A549 (cell line): ENCODE measurements around the gene VTA1. TPM values are rescaled to one million over a fixed set of nuclear protein-coding genes. Genes with fewer than 3 reads are reported as not detected.

Source experiments
- ATAC-seq, 2 experiments: fragments of 200-7000 bp in 1 of 2; fragments of >200 bp in 1 of 2; cut with Nextera tagmentation in 1 of 2; cut with Tn5 transposase in 1 of 2; 3 replicates each; pipeline versions ENCODE4 v1.8.0 to v1.9.1; 2018 to 2020; ENCODE audit warnings: mild to moderate bottlenecking in 1 of 2, moderate library complexity in 1 of 2
- CTCF ChIA-PET: fragments of 300-600 bp; sonication (Branson Sonifier 250); formaldehyde crosslinking; extraction: SDS; loops from one replicate; lab custom pipeline; 2021; ENCODE audit warnings: antibody characterized with exemption, inconsistent platforms; lab: Yijun Ruan, JAX
- POLR2A ChIA-PET: fragments of 350-600 bp; formaldehyde crosslinking; extraction: SDS; loops from one replicate; lab custom pipeline; 2021; ENCODE audit warnings: antibody characterized with exemption, inconsistent platforms; lab: Yijun Ruan, JAX
- DNase-seq, 2 experiments: peaks; one replicate each; pipeline versions ENCODE4 v3.0.0 to v3.0.0-alpha.2; 2011 to 2016; ENCODE audit warnings: low read depth in 1 of 2, low spot score in 1 of 2
- FAIRE-seq: peaks from 2 replicates; lab custom pipeline; 2011; peaks lifted over from hg19 to GRCh38; lab: Jason Lieb, UNC
- H3K27ac ChIP-seq, 2 experiments: fragments of >200 bp; sonication (Bioruptor Twin); formaldehyde crosslinking; 3 replicates each; pipeline ENCODE4 v1.5.1; 2016 to 2017
- H3K4me1 ChIP-seq: fragments of >200 bp; sonication (Bioruptor Twin); formaldehyde crosslinking; 3 replicates; pipeline ENCODE4 v1.6.1; 2016
- H3K4me2 ChIP-seq: fragments of >200 bp; sonication (Bioruptor Twin); formaldehyde crosslinking; 3 replicates; pipeline ENCODE4 v1.6.1; 2016
- H3K4me3 ChIP-seq: fragments of >200 bp; sonication (Bioruptor Twin); formaldehyde crosslinking; 3 replicates; pipeline ENCODE4 v1.5.1; 2016
- H3K9me3 ChIP-seq: fragments of >200 bp; sonication (Bioruptor Twin); formaldehyde crosslinking; 3 replicates; pipeline ENCODE4 v1.6.1; 2016
- BHLHE40 ChIP-seq: IDR thresholded peaks from 2 replicates; pipeline ENCODE4 v1.6.1; 2012; ENCODE audit warnings: low read depth, low read length, inconsistent platforms
- CEBPB ChIP-seq, 2 experiments: fragments of >200 bp in 1 of 2; sonication (Bioruptor Twin) in 1 of 2; formaldehyde crosslinking in 1 of 2; IDR thresholded peaks; 2 replicates each; pipeline ENCODE4 v1.6.1; 2012 to 2016
- EP300 ChIP-seq, 2 experiments: fragments of >200 bp; sonication (Bioruptor Twin); formaldehyde crosslinking; IDR thresholded peaks; 2 replicates in 1 of 2; 3 replicates in 1 of 2; pipeline ENCODE4 v1.6.1; 2016 to 2017
- FOSB ChIP-seq: fragments of 250-450 bp; sonication (Bioruptor Pico); IDR thresholded peaks from 2 replicates; pipeline ENCODE4 v1.5.0; 2020; ENCODE audit warnings: mild to moderate bottlenecking, moderate library complexity
- FOXS1 ChIP-seq: fragments of 250-450 bp; sonication (Bioruptor Pico); IDR thresholded peaks from 2 replicates; pipeline ENCODE4 v1.5.0; 2020; ENCODE audit warnings: mild to moderate bottlenecking, moderate library complexity
- HDAC2 ChIP-seq: fragments of 200-600 bp; sonication (generic); IDR thresholded peaks from 2 replicates; pipeline ENCODE4 v1.6.1; 2016
- HOXB13 ChIP-seq: fragments of 250-450 bp; sonication (Bioruptor Pico); IDR thresholded peaks from 2 replicates; pipeline ENCODE4 v1.5.0; 2020; ENCODE audit warnings: low read depth, mild to moderate bottlenecking, moderate library complexity
- KDM1A ChIP-seq: fragments of 200-600 bp; sonication (generic); IDR thresholded peaks from 2 replicates; pipeline ENCODE4 v1.6.1; 2016; ENCODE audit warnings: low read depth, mild to moderate bottlenecking
- NFE2L2 ChIP-seq: fragments of 150-350 bp; conservative IDR thresholded peaks from 2 replicates; pipeline ENCODE4 v1.6.1; 2014; ENCODE audit warnings: low read length
- POLR2AphosphoS2 ChIP-seq: conservative IDR thresholded peaks from 2 replicates; pipeline ENCODE4 v1.6.1; 2012; ENCODE audit warnings: low read length, improper control_type of control experiment, inconsistent platforms
- RAD21 ChIP-seq, 2 experiments: fragments of >200 bp in 1 of 2; sonication (Bioruptor Twin) in 1 of 2; formaldehyde crosslinking in 1 of 2; IDR thresholded peaks in 1 of 2; conservative IDR thresholded peaks in 1 of 2; 2 replicates in 1 of 2; 3 replicates in 1 of 2; pipeline ENCODE4 v1.6.1; 2012 to 2018; ENCODE audit warnings: inconsistent platforms in 1 of 2
- SMC3 ChIP-seq: fragments of >200 bp; sonication (Bioruptor Twin); formaldehyde crosslinking; IDR thresholded peaks from 3 replicates; pipeline ENCODE4 v1.6.1; 2018; ENCODE audit warnings: inconsistent platforms
- TFCP2L1 ChIP-seq: fragments of 250-450 bp; sonication (Bioruptor Pico); IDR thresholded peaks from 2 replicates; pipeline ENCODE4 v1.5.0; 2021; ENCODE audit warnings: mild to moderate bottlenecking
- ZFP36 ChIP-seq: fragments of 450-650 bp; IDR thresholded peaks from 2 replicates; pipeline ENCODE4 v1.6.1; 2014; ENCODE audit warnings: borderline replicate concordance; ENCODE audit not compliant: partially characterized antibody
- WGBS: methylation state at CpG from one replicate; pipeline ENCODE4 v1.1.6; 2017; ENCODE audit errors: missing lambda C conversion rate; 5-methylcytosine and 5-hydroxymethylcytosine counted together
- polyA plus RNA-seq, 4 experiments: library from polyadenylated mRNA; depleted of rRNA in 3 of 4; stranded (reverse); fragments of >200 nt; fragmentation: RNase III in 1 of 4; extraction: RNeasy Plus Mini Kit Qiagen cat#74134 plus additional on column Dnase treatment in 1 of 4; gene quantifications; 2 replicates in 3 of 4; 3 replicates in 1 of 4; pipeline ENCODE4 v1.2.3, GENCODE V29; 2011 to 2017
- TF ChIP-seq, protein P1 (sequence below): fragments of 250-450 bp; sonication (Bioruptor Pico); IDR thresholded peaks from 2 replicates; pipeline ENCODE4 v1.5.0; 2020; ENCODE audit warnings: low read depth, mild to moderate bottlenecking, moderate library complexity
- TF ChIP-seq, protein P2 (sequence below): IDR thresholded peaks from 2 replicates; pipeline ENCODE4 v1.6.1; 2012
- TF ChIP-seq, protein P3 (sequence below): fragments of >200 bp; sonication (Bioruptor Twin); formaldehyde crosslinking; IDR thresholded peaks from 3 replicates; pipeline ENCODE4 v1.5.1; 2016
- TF ChIP-seq, protein P4 (sequence below): fragments of >200 bp; sonication (Bioruptor Twin); formaldehyde crosslinking; IDR thresholded peaks from 2 replicates; pipeline ENCODE4 v1.6.1; 2016

The VTA1 gene
- polyA plus RNA-seq, 2 of the 4 experiments (the other 2 are of a cell fraction) = 44.3 to 88.0 TPM

DNA sequence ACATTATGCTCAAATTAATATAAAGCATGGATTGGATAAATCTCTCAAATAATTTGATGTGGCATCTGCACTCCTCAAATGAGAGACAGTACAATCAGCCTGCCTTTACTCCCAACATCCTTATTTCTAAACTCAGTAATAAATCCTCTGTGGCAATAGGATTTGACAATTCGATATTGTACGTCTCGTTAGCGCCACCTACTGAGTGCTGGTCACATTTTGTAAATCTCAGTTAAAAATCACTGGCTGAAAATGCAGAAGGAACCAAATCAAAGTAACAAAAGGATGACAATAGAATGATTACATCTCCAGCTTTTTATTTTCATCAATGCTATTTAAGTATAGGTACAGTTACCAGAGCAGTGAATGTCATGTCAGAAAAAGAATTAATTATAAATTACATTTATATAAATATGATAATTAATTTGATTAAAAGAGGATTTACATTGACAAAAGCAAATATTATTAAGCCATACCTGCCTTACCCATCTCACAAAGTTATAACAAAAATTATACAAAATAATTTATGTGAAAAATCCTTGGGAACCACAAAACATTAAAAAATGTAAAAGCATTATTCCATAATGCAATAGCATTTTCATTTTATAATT lies 34.5 kb upstream of the VTA1 start:
- POLR2A ChIA-PET = no interaction called here
- no peak overlapping the region for H3K27ac ChIP-seq
- peak; percentile 23 to 79 for DNase-seq
- no peak for TF ChIP-seq KDM1A
- TF ChIP-seq ZFP36 = no peak
- peak; percentile 80 for TF ChIP-seq RAD21 (conservative IDR thresholded peaks at IDR 0.05 in 1 of 2, IDR thresholded peaks at IDR 0.05 in 1 of 2)
- 0 out of 4 replicates have a peak, but pooled peaks of 1 of the 2 experiments have one; percentile 10 for TF ChIP-seq CEBPB (IDR thresholded peaks at IDR 0.05)
- peak; percentile 68 for TF ChIP-seq SMC3
- TF ChIP-seq, protein P1, sequence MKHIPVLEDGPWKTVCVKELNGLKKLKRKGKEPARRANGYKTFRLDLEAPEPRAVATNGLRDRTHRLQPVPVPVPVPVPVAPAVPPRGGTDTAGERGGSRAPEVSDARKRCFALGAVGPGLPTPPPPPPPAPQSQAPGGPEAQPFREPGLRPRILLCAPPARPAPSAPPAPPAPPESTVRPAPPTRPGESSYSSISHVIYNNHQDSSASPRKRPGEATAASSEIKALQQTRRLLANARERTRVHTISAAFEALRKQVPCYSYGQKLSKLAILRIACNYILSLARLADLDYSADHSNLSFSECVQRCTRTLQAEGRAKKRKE = no peak
- TF ChIP-seq, protein P2, sequence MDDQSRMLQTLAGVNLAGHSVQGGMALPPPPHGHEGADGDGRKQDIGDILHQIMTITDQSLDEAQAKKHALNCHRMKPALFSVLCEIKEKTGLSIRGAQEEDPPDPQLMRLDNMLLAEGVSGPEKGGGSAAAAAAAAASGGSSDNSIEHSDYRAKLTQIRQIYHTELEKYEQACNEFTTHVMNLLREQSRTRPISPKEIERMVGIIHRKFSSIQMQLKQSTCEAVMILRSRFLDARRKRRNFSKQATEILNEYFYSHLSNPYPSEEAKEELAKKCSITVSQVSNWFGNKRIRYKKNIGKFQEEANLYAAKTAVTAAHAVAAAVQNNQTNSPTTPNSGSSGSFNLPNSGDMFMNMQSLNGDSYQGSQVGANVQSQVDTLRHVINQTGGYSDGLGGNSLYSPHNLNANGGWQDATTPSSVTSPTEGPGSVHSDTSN = no peak
- TF ChIP-seq, protein P3, sequence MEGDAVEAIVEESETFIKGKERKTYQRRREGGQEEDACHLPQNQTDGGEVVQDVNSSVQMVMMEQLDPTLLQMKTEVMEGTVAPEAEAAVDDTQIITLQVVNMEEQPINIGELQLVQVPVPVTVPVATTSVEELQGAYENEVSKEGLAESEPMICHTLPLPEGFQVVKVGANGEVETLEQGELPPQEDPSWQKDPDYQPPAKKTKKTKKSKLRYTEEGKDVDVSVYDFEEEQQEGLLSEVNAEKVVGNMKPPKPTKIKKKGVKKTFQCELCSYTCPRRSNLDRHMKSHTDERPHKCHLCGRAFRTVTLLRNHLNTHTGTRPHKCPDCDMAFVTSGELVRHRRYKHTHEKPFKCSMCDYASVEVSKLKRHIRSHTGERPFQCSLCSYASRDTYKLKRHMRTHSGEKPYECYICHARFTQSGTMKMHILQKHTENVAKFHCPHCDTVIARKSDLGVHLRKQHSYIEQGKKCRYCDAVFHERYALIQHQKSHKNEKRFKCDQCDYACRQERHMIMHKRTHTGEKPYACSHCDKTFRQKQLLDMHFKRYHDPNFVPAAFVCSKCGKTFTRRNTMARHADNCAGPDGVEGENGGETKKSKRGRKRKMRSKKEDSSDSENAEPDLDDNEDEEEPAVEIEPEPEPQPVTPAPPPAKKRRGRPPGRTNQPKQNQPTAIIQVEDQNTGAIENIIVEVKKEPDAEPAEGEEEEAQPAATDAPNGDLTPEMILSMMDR = peak; percentile 71
- TF ChIP-seq HOXB13 (CRISPR knock-in tag) = no peak
- TF ChIP-seq HDAC2 = no peak
- no peak for TF ChIP-seq FOSB (CRISPR knock-in tag)
- H3K4me2 ChIP-seq = no peak overlapping the region
- H3K4me1 ChIP-seq = no peaks in the 10 kb centered on the region
- no peak for ATAC-seq
- peak; percentile 76 for FAIRE-seq
- no peaks in the 10 kb centered on the region for H3K9me3 ChIP-seq
- CTCF ChIA-PET = interaction anchor here (0.8 to 4.0 kb wide), 10 partner anchors 9 to 505 kb away, joined by 3 to 19 read pairs (median 4); no protein-coding TSS in a partner anchor
- 1% methylated on average over 4 of the region's 4 CpGs for WGBS
- H3K4me3 ChIP-seq = no peak overlapping the region

DNA sequence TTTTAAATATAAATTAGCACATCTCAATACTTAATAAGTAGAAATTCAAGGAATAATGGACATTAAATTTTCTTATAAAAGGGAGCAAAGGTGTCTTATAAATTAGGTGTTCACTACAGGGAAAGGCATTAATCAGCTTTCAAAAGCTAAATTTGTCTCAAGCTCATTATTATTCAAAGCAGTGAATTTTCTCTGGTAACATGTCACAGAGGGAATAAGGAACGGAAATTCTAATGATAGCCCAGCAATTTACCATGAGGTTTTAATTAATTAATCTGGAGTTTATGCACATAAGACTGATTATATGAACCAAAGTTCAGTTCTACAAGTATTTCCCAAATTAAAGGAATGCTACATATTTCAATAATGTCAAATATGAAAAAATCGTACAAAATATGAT lies 29.7 kb upstream of the VTA1 start:
- DNase-seq (no peak), FAIRE-seq (no peak), ATAC-seq (no peak)
- H3K4me1 ChIP-seq = no peaks in the 10 kb centered on the region
- no peak overlapping the region for H3K27ac ChIP-seq
- H3K4me3 ChIP-seq = no peak overlapping the region
- no peaks in the 10 kb centered on the region for H3K9me3 ChIP-seq
- POLR2A ChIA-PET = no interaction called here
- WGBS = 32% methylated on average over 2 of the region's 2 CpGs
- TF ChIP-seq FOXS1 (CRISPR knock-in tag) (no peak), POLR2AphosphoS2 (no peak)
- CTCF ChIA-PET = no interaction called here
- H3K4me2 ChIP-seq = no peak overlapping the region

DNA sequence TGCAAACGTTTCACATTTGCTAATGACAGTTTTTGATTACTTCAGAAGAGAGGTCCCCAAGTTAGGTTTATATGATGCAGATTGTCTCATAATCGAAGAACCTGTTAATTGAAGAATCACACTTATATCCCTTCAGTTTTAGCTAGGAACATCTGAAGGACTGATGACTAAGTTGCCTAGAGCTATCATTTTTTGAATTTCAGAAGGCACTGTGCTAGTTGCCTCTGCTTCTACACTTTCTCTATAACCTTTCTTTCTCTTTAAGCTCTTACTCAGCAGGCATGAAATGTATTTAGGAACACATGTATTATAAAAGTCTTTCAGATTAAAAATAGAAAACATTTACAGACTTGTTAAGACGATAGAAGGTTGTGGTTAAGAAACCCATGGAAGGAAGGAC lies 28.7 kb upstream of the VTA1 start:
- no peaks in the 10 kb centered on the region for H3K9me3 ChIP-seq
- FAIRE-seq (no peak), ATAC-seq (no peak)
- H3K4me2 ChIP-seq = no peak overlapping the region
- H3K4me3 ChIP-seq = no peak overlapping the region
- no peak for TF ChIP-seq NFE2L2
- no peak for TF ChIP-seq POLR2AphosphoS2
- TF ChIP-seq, protein P4, sequence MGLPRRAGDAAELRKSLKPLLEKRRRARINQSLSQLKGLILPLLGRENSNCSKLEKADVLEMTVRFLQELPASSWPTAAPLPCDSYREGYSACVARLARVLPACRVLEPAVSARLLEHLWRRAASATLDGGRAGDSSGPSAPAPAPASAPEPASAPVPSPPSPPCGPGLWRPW = no peak
- no peak for TF ChIP-seq TFCP2L1 (CRISPR knock-in tag)
- TF ChIP-seq EP300 (IDR thresholded peaks at IDR 0.05) = no peak
- no peak for TF ChIP-seq SMC3
- no peak for TF ChIP-seq BHLHE40
- TF ChIP-seq, all 56 proteins: peak for 0
- ChIA-PET POLR2A (no interaction called here), CTCF (interaction anchor here (1.4 kb wide), 1 partner anchor 10 kb away, joined by 4 read pairs; no protein-coding TSS in a partner anchor)
- 11% methylated on average over 3 of the region's 3 CpGs for WGBS
- Histone ChIP-seq H3K4me1 (no peaks in the 10 kb centered on the region), H3K27ac (no peak overlapping the region)
- DNase-seq = no peak
